GM23338 (cell line): ENCODE data around the gene C2orf68.

Experiments used
- EZH2phosphoT487 ChIP-seq: fragments of 200-600 bp; sonication (generic); IDR thresholded peaks from one replicate; pipeline ENCODE4 v1.8.1; 2018; ENCODE audit warnings: antibody characterized with exemption; ENCODE audit not compliant: unreplicated experiment
- NANOG ChIP-seq: IDR thresholded peaks from 2 replicates; pipeline ENCODE4 v1.6.1; 2016; ENCODE audit warnings: antibody characterized with exemption, borderline replicate concordance
- POLR2AphosphoS5 ChIP-seq: IDR thresholded peaks from 2 replicates; pipeline ENCODE4 v1.6.1; 2016; ENCODE audit warnings: antibody characterized with exemption, low read depth
- TF ChIP-seq, protein P1 (sequence below): IDR thresholded peaks from one replicate; pipeline ENCODE4 v1.6.1; 2018; ENCODE audit warnings: antibody characterized with exemption; ENCODE audit not compliant: unreplicated experiment
- TF ChIP-seq, protein P2 (sequence below), 2 experiments: fragments of 200-600 bp in 1 of 2; sonication (generic) in 1 of 2; conservative IDR thresholded peaks; 2 replicates each; pipeline versions ENCODE4 v1.5.1 to v1.6.1; 2016 to 2017; ENCODE audit warnings: antibody characterized with exemption in 2 of 2, low read depth in 2 of 2, mild to moderate bottlenecking in 2 of 2, moderate library complexity in 1 of 2

GRCh38 chr2:85613717-85614515 is 2.0 kb upstream of the C2orf68 start:
- TF ChIP-seq, protein P1, sequence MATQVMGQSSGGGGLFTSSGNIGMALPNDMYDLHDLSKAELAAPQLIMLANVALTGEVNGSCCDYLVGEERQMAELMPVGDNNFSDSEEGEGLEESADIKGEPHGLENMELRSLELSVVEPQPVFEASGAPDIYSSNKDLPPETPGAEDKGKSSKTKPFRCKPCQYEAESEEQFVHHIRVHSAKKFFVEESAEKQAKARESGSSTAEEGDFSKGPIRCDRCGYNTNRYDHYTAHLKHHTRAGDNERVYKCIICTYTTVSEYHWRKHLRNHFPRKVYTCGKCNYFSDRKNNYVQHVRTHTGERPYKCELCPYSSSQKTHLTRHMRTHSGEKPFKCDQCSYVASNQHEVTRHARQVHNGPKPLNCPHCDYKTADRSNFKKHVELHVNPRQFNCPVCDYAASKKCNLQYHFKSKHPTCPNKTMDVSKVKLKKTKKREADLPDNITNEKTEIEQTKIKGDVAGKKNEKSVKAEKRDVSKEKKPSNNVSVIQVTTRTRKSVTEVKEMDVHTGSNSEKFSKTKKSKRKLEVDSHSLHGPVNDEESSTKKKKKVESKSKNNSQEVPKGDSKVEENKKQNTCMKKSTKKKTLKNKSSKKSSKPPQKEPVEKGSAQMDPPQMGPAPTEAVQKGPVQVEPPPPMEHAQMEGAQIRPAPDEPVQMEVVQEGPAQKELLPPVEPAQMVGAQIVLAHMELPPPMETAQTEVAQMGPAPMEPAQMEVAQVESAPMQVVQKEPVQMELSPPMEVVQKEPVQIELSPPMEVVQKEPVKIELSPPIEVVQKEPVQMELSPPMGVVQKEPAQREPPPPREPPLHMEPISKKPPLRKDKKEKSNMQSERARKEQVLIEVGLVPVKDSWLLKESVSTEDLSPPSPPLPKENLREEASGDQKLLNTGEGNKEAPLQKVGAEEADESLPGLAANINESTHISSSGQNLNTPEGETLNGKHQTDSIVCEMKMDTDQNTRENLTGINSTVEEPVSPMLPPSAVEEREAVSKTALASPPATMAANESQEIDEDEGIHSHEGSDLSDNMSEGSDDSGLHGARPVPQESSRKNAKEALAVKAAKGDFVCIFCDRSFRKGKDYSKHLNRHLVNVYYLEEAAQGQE: no peak
- TF ChIP-seq, protein P2, sequence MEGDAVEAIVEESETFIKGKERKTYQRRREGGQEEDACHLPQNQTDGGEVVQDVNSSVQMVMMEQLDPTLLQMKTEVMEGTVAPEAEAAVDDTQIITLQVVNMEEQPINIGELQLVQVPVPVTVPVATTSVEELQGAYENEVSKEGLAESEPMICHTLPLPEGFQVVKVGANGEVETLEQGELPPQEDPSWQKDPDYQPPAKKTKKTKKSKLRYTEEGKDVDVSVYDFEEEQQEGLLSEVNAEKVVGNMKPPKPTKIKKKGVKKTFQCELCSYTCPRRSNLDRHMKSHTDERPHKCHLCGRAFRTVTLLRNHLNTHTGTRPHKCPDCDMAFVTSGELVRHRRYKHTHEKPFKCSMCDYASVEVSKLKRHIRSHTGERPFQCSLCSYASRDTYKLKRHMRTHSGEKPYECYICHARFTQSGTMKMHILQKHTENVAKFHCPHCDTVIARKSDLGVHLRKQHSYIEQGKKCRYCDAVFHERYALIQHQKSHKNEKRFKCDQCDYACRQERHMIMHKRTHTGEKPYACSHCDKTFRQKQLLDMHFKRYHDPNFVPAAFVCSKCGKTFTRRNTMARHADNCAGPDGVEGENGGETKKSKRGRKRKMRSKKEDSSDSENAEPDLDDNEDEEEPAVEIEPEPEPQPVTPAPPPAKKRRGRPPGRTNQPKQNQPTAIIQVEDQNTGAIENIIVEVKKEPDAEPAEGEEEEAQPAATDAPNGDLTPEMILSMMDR (conservative IDR thresholded peaks at IDR 0.05; ENCODE audit: low read depth in 2 of 2): no peak
- TF ChIP-seq POLR2AphosphoS5 (no peak), EZH2phosphoT487 (no peak), NANOG (no peak)
